ENCODE data around the gene RRAS2.

RRAS2 gene

DNA sequence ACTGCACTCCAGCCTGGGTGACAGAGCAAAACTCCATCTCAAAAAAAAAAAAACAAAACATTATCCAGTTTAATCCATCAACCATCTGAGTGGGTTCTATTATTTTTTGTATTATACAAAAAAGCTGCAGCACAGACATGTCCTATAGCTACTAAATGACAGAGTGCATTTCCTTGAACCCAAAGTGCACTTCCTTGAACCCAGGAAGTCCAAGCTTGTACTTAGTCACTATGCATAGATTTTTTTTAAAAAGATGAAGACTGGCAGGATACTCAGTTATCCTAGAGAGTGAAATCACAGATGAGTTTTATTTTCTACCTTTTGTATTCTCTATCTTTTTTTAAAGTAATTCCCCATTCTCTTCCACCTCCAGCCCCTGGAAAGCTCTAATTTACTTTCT lies 8.0 kb upstream of the RRAS2 start:
- Histone ChIP-seq H3K4me1 (ENCODE audit: control insufficient read depth in 2 of 2, insufficient read depth in 1 of 2, low read depth in 1 of 2, low read length in 2 of 2) (no peaks in the 10 kb centered on the region), H4K8ac (ENCODE audit: low read depth, low read length) (no peak overlapping the region), H3K79me1 (ENCODE audit: low read depth, low read length) (no peaks in the 10 kb centered on the region), H3K27ac (replicated peaks; ENCODE audit: low read length) (no peak overlapping the region), H2BK5ac (ENCODE audit: low read length) (no peak overlapping the region), H2BK15ac (ENCODE audit: low read length) (no peak overlapping the region), H3K18ac (ENCODE audit: low read length) (no peak overlapping the region), H3K4ac (ENCODE audit: low read length) (no peak overlapping the region), H3K36me3 (replicated peaks in 1 of 2; ENCODE audit: control insufficient read depth in 2 of 2, insufficient read depth in 2 of 2, low read length in 2 of 2) (no peaks in the 10 kb centered on the region), H3K4me3 (ENCODE audit: low read length in 2 of 2) (no peak overlapping the region), H3K9ac (ENCODE audit: low read depth, low read length, poor library complexity) (no peak overlapping the region), H3K14ac (ENCODE audit: low read length) (no peak overlapping the region), H3K9me3 (replicated peaks in 1 of 2; ENCODE audit: control insufficient read depth in 2 of 2, insufficient read depth in 1 of 2, low read depth in 1 of 2, low read length in 2 of 2) (no peaks in the 10 kb centered on the region), H4K91ac (ENCODE audit: low read depth, low read length, poor library complexity) (no peak overlapping the region), H2BK120ac (ENCODE audit: low read depth, low read length) (no peak overlapping the region), H2AK5ac (ENCODE audit: low read depth, low read length) (no peak overlapping the region), H3K23ac (ENCODE audit: low read depth, low read length, poor library complexity) (no peak overlapping the region), H3K27me3 (ENCODE audit: control insufficient read depth in 3 of 3, insufficient read depth in 3 of 3, low read depth in 1 of 3, low read length in 3 of 3) (peaks cover 0 to 24% (median 0%) of the 10 kb centered on the region in 3 experiments), H2BK12ac (ENCODE audit: low read length) (no peak overlapping the region), H2AFZ (ENCODE audit: low read length) (no peak overlapping the region), H3K4me2 (ENCODE audit: insufficient read depth, low read length, poor library complexity, severe bottlenecking) (no peak overlapping the region)
- DNase-seq (ENCODE audit: low spot score): no peak

GRCh38 chr11:14364322-14364721 lies 5.3 kb upstream of the RRAS2 start:
- no peak for DNase-seq (ENCODE audit: low spot score)
- peaks cover 0 to 1% of the 10 kb centered on the region in 2 donors for H3K4me1 ChIP-seq (ENCODE audit: control insufficient read depth in 2 of 2, insufficient read depth in 1 of 2, low read depth in 1 of 2, low read length in 2 of 2)
- H3K9ac ChIP-seq (ENCODE audit: low read depth, low read length, poor library complexity): no peak overlapping the region
- H4K8ac ChIP-seq (ENCODE audit: low read depth, low read length): no peak overlapping the region
- H3K9me3 ChIP-seq (replicated peaks in 1 of 2; ENCODE audit: control insufficient read depth in 2 of 2, insufficient read depth in 1 of 2, low read depth in 1 of 2, low read length in 2 of 2): no peaks in the 10 kb centered on the region
- no peak overlapping the region for H2BK120ac ChIP-seq (ENCODE audit: low read depth, low read length)
- H3K36me3 ChIP-seq (replicated peaks in 1 of 2; ENCODE audit: control insufficient read depth in 2 of 2, insufficient read depth in 2 of 2, low read length in 2 of 2): no peaks in the 10 kb centered on the region
- no peak overlapping the region for H3K18ac ChIP-seq (ENCODE audit: low read length)
- H3K23ac ChIP-seq (ENCODE audit: low read depth, low read length, poor library complexity): no peak overlapping the region
- no peaks in the 10 kb centered on the region for H3K79me1 ChIP-seq (ENCODE audit: low read depth, low read length)
- no peak overlapping the region for H2BK15ac ChIP-seq (ENCODE audit: low read length)
- no peak overlapping the region for H4K91ac ChIP-seq (ENCODE audit: low read depth, low read length, poor library complexity)
- no peak overlapping the region for H3K4ac ChIP-seq (ENCODE audit: low read length)
- H3K4me3 ChIP-seq (ENCODE audit: low read length in 2 of 2): no peak overlapping the region
- no peak overlapping the region for H2AK5ac ChIP-seq (ENCODE audit: low read depth, low read length)
- no peak overlapping the region for H3K14ac ChIP-seq (ENCODE audit: low read length)
- no peak overlapping the region for H3K4me2 ChIP-seq (ENCODE audit: insufficient read depth, low read length, poor library complexity, severe bottlenecking)
- H2AFZ ChIP-seq (ENCODE audit: low read length): no peak overlapping the region
- no peak overlapping the region for H2BK5ac ChIP-seq (ENCODE audit: low read length)
- H3K27ac ChIP-seq (replicated peaks; ENCODE audit: low read length): no peak overlapping the region
- H3K27me3 ChIP-seq (ENCODE audit: control insufficient read depth in 3 of 3, insufficient read depth in 3 of 3, low read depth in 1 of 3, low read length in 3 of 3): peaks cover 0 to under 1% (median 0%) of the 10 kb centered on the region in 3 experiments
- H2BK12ac ChIP-seq (ENCODE audit: low read length): no peak overlapping the region
- WGBS, 2 donors (ENCODE audit: extremely low coverage in 2 of 2, insufficient read length in 2 of 2, insufficient replicate concordance in 1 of 2): no CpG with 5 or more reads among the region's 5 CpGs

GRCh38 chr11:14362611-14363010 lies 3.6 kb upstream of the RRAS2 start:
- H3K23ac ChIP-seq (ENCODE audit: low read depth, low read length, poor library complexity): no peak overlapping the region
- no peaks in the 10 kb centered on the region for H3K27me3 ChIP-seq (ENCODE audit: control insufficient read depth in 3 of 3, insufficient read depth in 3 of 3, low read depth in 1 of 3, low read length in 3 of 3)
- H3K4ac ChIP-seq (ENCODE audit: low read length): no peak overlapping the region
- no peak overlapping the region for H2BK15ac ChIP-seq (ENCODE audit: low read length)
- no peak overlapping the region for H3K4me2 ChIP-seq (ENCODE audit: insufficient read depth, low read length, poor library complexity, severe bottlenecking)
- H3K9ac ChIP-seq (ENCODE audit: low read depth, low read length, poor library complexity): no peak overlapping the region
- no peak overlapping the region for H3K4me3 ChIP-seq (ENCODE audit: low read length in 2 of 2)
- H2BK12ac ChIP-seq (ENCODE audit: low read length): no peak overlapping the region
- H3K79me1 ChIP-seq (ENCODE audit: low read depth, low read length): no peaks in the 10 kb centered on the region
- no peak overlapping the region for H4K8ac ChIP-seq (ENCODE audit: low read depth, low read length)
- no peak for DNase-seq (ENCODE audit: low spot score)
- H3K27ac ChIP-seq (replicated peaks; ENCODE audit: low read length): no peak overlapping the region
- no peak overlapping the region for H2BK5ac ChIP-seq (ENCODE audit: low read length)
- no peak overlapping the region for H2AFZ ChIP-seq (ENCODE audit: low read length)
- H3K18ac ChIP-seq (ENCODE audit: low read length): no peak overlapping the region
- H2BK120ac ChIP-seq (ENCODE audit: low read depth, low read length): no peak overlapping the region
- WGBS, 2 donors (ENCODE audit: extremely low coverage in 2 of 2, insufficient read length in 2 of 2, insufficient replicate concordance in 1 of 2): no CpG with 5 or more reads among the region's 3 CpGs
- no peak overlapping the region for H3K14ac ChIP-seq (ENCODE audit: low read length)
- peaks cover 0 to 3% of the 10 kb centered on the region in 2 donors for H3K4me1 ChIP-seq (ENCODE audit: control insufficient read depth in 2 of 2, insufficient read depth in 1 of 2, low read depth in 1 of 2, low read length in 2 of 2)
- no peak overlapping the region for H4K91ac ChIP-seq (ENCODE audit: low read depth, low read length, poor library complexity)
- no peaks in the 10 kb centered on the region for H3K36me3 ChIP-seq (replicated peaks in 1 of 2; ENCODE audit: control insufficient read depth in 2 of 2, insufficient read depth in 2 of 2, low read length in 2 of 2)
- H3K9me3 ChIP-seq (replicated peaks in 1 of 2; ENCODE audit: control insufficient read depth in 2 of 2, insufficient read depth in 1 of 2, low read depth in 1 of 2, low read length in 2 of 2): no peaks in the 10 kb centered on the region
- no peak overlapping the region for H2AK5ac ChIP-seq (ENCODE audit: low read depth, low read length)

GRCh38 chr11:14361951-14362350 lies 3.0 kb upstream of the RRAS2 start:
- DNase-seq (ENCODE audit: low spot score): no peak
- no peaks in the 10 kb centered on the region for H3K9me3 ChIP-seq (replicated peaks in 1 of 2; ENCODE audit: control insufficient read depth in 2 of 2, insufficient read depth in 1 of 2, low read depth in 1 of 2, low read length in 2 of 2)
- no peaks in the 10 kb centered on the region for H3K79me1 ChIP-seq (ENCODE audit: low read depth, low read length)
- no peak overlapping the region for H3K18ac ChIP-seq (ENCODE audit: low read length)
- H2BK12ac ChIP-seq (ENCODE audit: low read length): no peak overlapping the region
- H3K9ac ChIP-seq (ENCODE audit: low read depth, low read length, poor library complexity): no peak overlapping the region
- H3K14ac ChIP-seq (ENCODE audit: low read length): no peak overlapping the region
- H3K4me2 ChIP-seq (ENCODE audit: insufficient read depth, low read length, poor library complexity, severe bottlenecking): no peak overlapping the region
- H3K4ac ChIP-seq (ENCODE audit: low read length): no peak overlapping the region
- no peak overlapping the region for H3K27ac ChIP-seq (replicated peaks; ENCODE audit: low read length)
- no peak overlapping the region for H3K23ac ChIP-seq (ENCODE audit: low read depth, low read length, poor library complexity)
- H3K27me3 ChIP-seq (ENCODE audit: control insufficient read depth in 3 of 3, insufficient read depth in 3 of 3, low read depth in 1 of 3, low read length in 3 of 3): no peaks in the 10 kb centered on the region
- no peak overlapping the region for H2BK120ac ChIP-seq (ENCODE audit: low read depth, low read length)
- H2BK5ac ChIP-seq (ENCODE audit: low read length): no peak overlapping the region
- peaks cover 3 to 4% of the 10 kb centered on the region in 2 donors for H3K4me1 ChIP-seq (ENCODE audit: control insufficient read depth in 2 of 2, insufficient read depth in 1 of 2, low read depth in 1 of 2, low read length in 2 of 2)
- no peak overlapping the region for H4K91ac ChIP-seq (ENCODE audit: low read depth, low read length, poor library complexity)
- H2AK5ac ChIP-seq (ENCODE audit: low read depth, low read length): no peak overlapping the region
- no peak overlapping the region for H4K8ac ChIP-seq (ENCODE audit: low read depth, low read length)
- H2AFZ ChIP-seq (ENCODE audit: low read length): no peak overlapping the region
- H2BK15ac ChIP-seq (ENCODE audit: low read length): no peak overlapping the region
- no peaks in the 10 kb centered on the region for H3K36me3 ChIP-seq (replicated peaks in 1 of 2; ENCODE audit: control insufficient read depth in 2 of 2, insufficient read depth in 2 of 2, low read length in 2 of 2)
- no peak overlapping the region for H3K4me3 ChIP-seq (ENCODE audit: low read length in 2 of 2)

All from neuronal stem cell (in vitro differentiated cells).